ENCODE measurements around the gene MCTP1. TPM values are rescaled to one million over a fixed set of nuclear protein-coding genes. Genes with fewer than 3 reads are reported as not detected.
"Not testable (repeated sequence)": the region's sequence is repeated elsewhere in the genome, so short reads cannot be mapped to it uniquely, and the experiment has no call there.

MCTP1 gene
- total RNA-seq, 2 donors from 2014 or later = 6.6 to 11.2 TPM

GRCh38 chr5:95152131-95152530, 132.8 kb downstream of the MCTP1 start:
- Mint-ChIP-seq H3K27me3 (peaks cover 0 to 8% of the 10 kb centered on the region in 2 donors), H3K27ac (no peak overlapping the region), H3K36me3 (peaks cover 15% of the 10 kb centered on the region), H3K4me3 (no peak overlapping the region), H3K4me1 (ENCODE audit: low read depth in 2 of 2) (peaks cover 0 to 3% of the 10 kb centered on the region in 2 donors), H3K9me3 (peaks cover 8% of the 10 kb centered on the region)
- DNase-seq (ENCODE audit: low spot score) = no peak
- ATAC-seq = no peak

DNA sequence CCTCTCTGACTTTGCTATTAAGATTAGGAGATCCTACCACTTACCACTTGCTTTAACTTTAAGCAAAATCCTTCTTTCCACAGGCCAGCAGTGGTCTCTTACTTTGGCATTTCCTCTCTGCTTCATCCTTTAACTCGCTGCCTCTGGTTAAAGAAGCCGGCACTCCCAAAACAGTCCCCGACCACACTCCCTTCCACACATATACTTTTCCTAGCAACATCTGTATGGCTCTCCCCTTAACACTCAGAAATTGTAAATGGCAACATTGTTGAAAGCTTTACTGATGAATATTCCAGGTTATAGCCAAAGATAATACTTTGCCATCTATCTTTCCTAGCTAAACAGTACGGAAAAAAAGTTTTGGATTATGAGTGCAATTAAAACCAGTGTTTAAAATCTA, 133.2 kb downstream of the MCTP1 start:
- H3K4me1 Mint-ChIP-seq (ENCODE audit: low read depth in 2 of 2) = peaks cover 0 to 3% of the 10 kb centered on the region in 2 donors
- no peak overlapping the region for H3K27ac Mint-ChIP-seq
- DNase-seq (ENCODE audit: low spot score) = no peak
- H3K9me3 Mint-ChIP-seq = peaks cover 10% of the 10 kb centered on the region
- H3K36me3 Mint-ChIP-seq = peaks cover 15% of the 10 kb centered on the region
- ATAC-seq = no peak
- H3K4me3 Mint-ChIP-seq = no peak overlapping the region
- H3K27me3 Mint-ChIP-seq = peaks cover 0 to 8% of the 10 kb centered on the region in 2 donors

- H3K4me3 Mint-ChIP-seq = no peak overlapping the region
- peaks cover 15% of the 10 kb centered on the region for H3K36me3 Mint-ChIP-seq
- no peaks in the 10 kb centered on the region for H3K4me1 Mint-ChIP-seq (ENCODE audit: low read depth in 2 of 2)
- H3K27me3 Mint-ChIP-seq = peaks cover 0 to 8% of the 10 kb centered on the region in 2 donors
- DNase-seq (ENCODE audit: low spot score) = no peak
- H3K27ac Mint-ChIP-seq = no peak overlapping the region
- ATAC-seq = peak in 1 of 2 donors; percentile 43
- H3K9me3 Mint-ChIP-seq = peaks cover 12% of the 10 kb centered on the region
Measured at GRCh38 chr5:95149387-95149786, 135.5 kb downstream of the MCTP1 start.

DNA sequence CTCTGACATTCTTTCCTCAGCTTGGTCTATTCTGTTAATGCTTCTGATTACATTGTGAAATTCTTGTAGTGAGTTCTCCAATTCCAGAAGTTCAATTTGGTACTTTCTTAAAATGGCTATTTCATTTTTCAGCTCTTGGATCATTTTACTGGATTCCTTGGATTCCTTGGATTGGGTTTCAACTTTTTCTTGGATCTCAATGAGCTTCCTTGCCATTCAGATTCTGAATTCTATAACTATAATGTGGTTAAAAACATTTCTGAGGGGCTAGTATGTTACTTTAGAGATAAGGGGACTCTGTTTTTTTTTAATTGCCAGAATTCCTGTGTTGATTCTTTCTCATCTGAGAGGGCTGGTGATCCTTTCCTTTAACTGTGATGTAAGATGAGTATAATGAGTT, 136.4 kb downstream of the MCTP1 start:
- H3K4me1 Mint-ChIP-seq (ENCODE audit: low read depth in 2 of 2) = no peaks in the 10 kb centered on the region

GRCh38 chr5:95143858-95144257, 141.0 kb downstream of the MCTP1 start:
- not testable (repeated sequence) for DNase-seq (ENCODE audit: low spot score); H3K27me3 Mint-ChIP-seq; H3K27ac Mint-ChIP-seq; H3K4me3 Mint-ChIP-seq; ATAC-seq; H3K9me3 Mint-ChIP-seq; H3K4me1 Mint-ChIP-seq (ENCODE audit: low read depth in 2 of 2)
- peaks cover 15% of the 10 kb centered on the region for H3K36me3 Mint-ChIP-seq

More for the DNA sequence above, 136.4 kb downstream of the MCTP1 start:
- H3K27me3 Mint-ChIP-seq = peaks cover 0 to 8% of the 10 kb centered on the region in 2 donors
- peaks cover 15% of the 10 kb centered on the region for H3K36me3 Mint-ChIP-seq
- H3K9me3 Mint-ChIP-seq = peaks cover 12% of the 10 kb centered on the region
- no peak for DNase-seq (ENCODE audit: low spot score)
- ATAC-seq = no peak
- no peak overlapping the region for H3K27ac Mint-ChIP-seq
- H3K4me3 Mint-ChIP-seq = no peak overlapping the region

DNA sequence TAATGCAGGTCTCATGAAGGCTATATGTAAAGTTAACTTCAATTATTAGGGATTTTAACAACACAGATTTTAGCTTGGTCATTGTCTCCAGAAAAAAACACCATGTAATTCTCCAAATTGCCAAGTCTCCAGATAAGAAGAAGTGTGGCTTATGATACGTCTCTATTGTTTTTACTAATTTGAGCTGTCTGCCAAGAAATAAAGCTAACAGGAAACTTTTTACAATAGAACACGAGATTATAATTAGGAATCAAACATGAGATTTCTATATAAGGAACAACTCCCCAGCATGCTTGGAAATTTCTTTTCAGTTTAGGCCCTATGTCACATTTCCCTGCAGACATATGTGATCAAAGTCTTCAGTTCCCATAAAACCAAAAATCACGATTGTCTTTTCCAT, 142.7 kb downstream of the MCTP1 start:
- ATAC-seq (no peak), DNase-seq (ENCODE audit: low spot score) (no peak)
- Mint-ChIP-seq H3K27me3 (peaks cover 0 to 2% of the 10 kb centered on the region in 2 donors), H3K36me3 (no peaks in the 10 kb centered on the region), H3K27ac (no peak overlapping the region), H3K4me1 (ENCODE audit: low read depth in 2 of 2) (no peaks in the 10 kb centered on the region), H3K9me3 (peaks cover 6% of the 10 kb centered on the region), H3K4me3 (no peak overlapping the region)

DNA sequence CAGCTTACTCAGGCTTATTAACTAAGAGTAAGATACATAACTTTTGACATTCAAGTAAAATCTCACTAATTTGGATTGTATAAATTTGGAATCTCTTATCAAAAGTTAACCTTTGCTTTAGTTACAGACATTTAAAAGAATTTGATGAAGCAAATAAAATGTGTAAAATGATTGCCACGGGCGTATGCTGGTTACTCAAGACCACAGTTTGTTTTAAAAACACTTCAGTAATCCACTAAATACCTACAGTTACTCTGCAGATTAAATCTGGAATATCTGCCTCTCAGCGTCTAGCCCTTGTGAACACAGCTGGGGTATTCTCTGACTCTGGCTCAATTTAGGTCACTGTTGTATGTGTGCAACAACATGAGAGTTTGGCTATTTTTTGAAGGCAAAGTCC, 143.8 kb downstream of the MCTP1 start:
- Mint-ChIP-seq H3K4me1 (ENCODE audit: low read depth in 2 of 2) (no peaks in the 10 kb centered on the region), H3K9me3 (peaks cover 3% of the 10 kb centered on the region)

DNA sequence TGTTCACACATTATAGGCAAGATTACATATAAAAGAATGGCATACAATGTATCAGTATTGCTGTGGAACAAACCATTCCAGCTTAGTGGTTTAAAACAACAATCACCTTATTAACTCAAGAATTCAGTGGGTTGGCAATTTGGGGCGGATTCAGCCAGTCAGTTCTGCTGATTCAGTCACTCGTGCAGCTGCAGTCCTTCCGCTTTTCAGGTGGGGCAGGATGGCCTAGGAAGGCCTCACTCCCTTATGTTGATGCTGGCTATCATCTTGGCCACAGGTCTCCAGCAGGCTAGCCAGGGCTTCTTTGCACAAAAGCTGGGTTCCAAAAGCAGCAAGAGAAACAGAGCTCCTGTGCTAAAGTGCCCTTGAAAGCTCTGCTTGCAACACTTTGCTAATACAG, 150.6 kb downstream of the MCTP1 start:
- Mint-ChIP-seq H3K4me1 (ENCODE audit: low read depth in 2 of 2) (no peaks in the 10 kb centered on the region), H3K27me3 (peaks cover 0 to 7% of the 10 kb centered on the region in 2 donors), H3K9me3 (peaks cover 3% of the 10 kb centered on the region), H3K27ac (no peak overlapping the region), H3K4me3 (no peak overlapping the region), H3K36me3 (no peaks in the 10 kb centered on the region)
- no peak for ATAC-seq
- no peak for DNase-seq (ENCODE audit: low spot score)

More for the DNA sequence above, 143.8 kb downstream of the MCTP1 start:
- ATAC-seq = no peak
- no peak overlapping the region for H3K4me3 Mint-ChIP-seq
- H3K27me3 Mint-ChIP-seq = peaks cover 0 to 4% of the 10 kb centered on the region in 2 donors
- no peak overlapping the region for H3K27ac Mint-ChIP-seq
- no peaks in the 10 kb centered on the region for H3K36me3 Mint-ChIP-seq
- DNase-seq (ENCODE audit: low spot score) = no peak

- DNase-seq (ENCODE audit: low spot score) = no peak
- Mint-ChIP-seq H3K27me3 (peaks cover 5% of the 10 kb centered on the region in 2 donors), H3K4me3 (no peak overlapping the region), H3K27ac (no peak overlapping the region), H3K9me3 (no peaks in the 10 kb centered on the region), H3K36me3 (no peaks in the 10 kb centered on the region), H3K4me1 (ENCODE audit: low read depth in 2 of 2) (no peaks in the 10 kb centered on the region)
- no peak for ATAC-seq
Measured at GRCh38 chr5:95132096-95132495, 152.8 kb downstream of the MCTP1 start.

DNA sequence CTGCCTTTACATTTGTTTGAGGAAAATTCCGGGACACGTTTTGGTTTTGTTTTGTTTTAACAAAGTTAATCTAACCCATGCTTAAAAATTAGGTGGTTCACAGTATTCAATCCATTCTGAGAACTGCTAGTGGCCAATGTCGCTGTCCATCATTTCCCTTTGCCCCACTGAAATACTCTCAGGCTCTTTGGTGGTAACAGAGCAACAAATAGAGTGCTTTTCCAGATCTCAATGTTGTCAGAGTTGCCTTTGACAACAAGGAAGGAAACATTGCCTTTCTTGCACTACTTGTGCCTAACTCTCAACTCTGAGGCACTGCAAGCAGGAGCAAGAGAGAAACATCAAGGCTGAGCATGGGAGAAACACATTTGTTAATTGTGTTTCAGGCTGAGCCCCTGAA, 154.0 kb downstream of the MCTP1 start:
- no peaks in the 10 kb centered on the region for H3K4me1 Mint-ChIP-seq (ENCODE audit: low read depth in 2 of 2)
- no peak overlapping the region for H3K4me3 Mint-ChIP-seq
- DNase-seq (ENCODE audit: low spot score) (no peak), ATAC-seq (no peak)
- no peaks in the 10 kb centered on the region for H3K9me3 Mint-ChIP-seq
- peaks cover 2 to 7% of the 10 kb centered on the region in 2 donors for H3K27me3 Mint-ChIP-seq
- no peak overlapping the region for H3K27ac Mint-ChIP-seq
- H3K36me3 Mint-ChIP-seq = no peaks in the 10 kb centered on the region

GRCh38 chr5:95124731-95125130, 160.2 kb downstream of the MCTP1 start:
- Mint-ChIP-seq H3K4me3 (no peak overlapping the region), H3K9me3 (peaks cover 3% of the 10 kb centered on the region), H3K27ac (no peak overlapping the region), H3K27me3 (peaks cover 3 to 12% of the 10 kb centered on the region in 2 donors), H3K4me1 (ENCODE audit: low read depth in 2 of 2) (no peaks in the 10 kb centered on the region), H3K36me3 (no peaks in the 10 kb centered on the region)
- DNase-seq (ENCODE audit: low spot score) (no peak), ATAC-seq (no peak)

DNA sequence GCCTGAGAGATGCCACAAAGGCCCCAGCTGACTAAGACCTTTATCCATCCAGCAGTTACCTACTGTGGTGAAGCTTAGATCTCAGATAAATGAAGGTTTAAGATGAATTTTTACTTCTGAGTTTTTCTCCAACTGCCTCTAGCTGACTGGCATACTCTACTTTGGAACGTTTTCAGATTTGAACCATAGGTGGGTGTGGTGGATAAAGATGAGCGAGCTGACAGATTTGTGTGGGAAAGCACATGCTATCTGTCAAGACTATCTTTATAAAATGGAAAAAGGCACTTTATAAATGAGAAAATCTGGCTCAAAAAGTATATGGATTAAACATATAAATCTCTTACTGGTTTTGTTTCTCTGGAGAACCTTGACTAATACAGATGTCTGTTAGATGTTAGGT, 160.8 kb downstream of the MCTP1 start:
- Mint-ChIP-seq H3K27me3 (peaks cover 3 to 17% of the 10 kb centered on the region in 2 donors), H3K36me3 (no peaks in the 10 kb centered on the region), H3K27ac (no peak overlapping the region), H3K4me3 (no peak overlapping the region), H3K9me3 (peaks cover 3% of the 10 kb centered on the region), H3K4me1 (ENCODE audit: low read depth in 2 of 2) (no peaks in the 10 kb centered on the region)
- ATAC-seq (no peak), DNase-seq (ENCODE audit: low spot score) (no peak)

- Mint-ChIP-seq H3K36me3 (no peaks in the 10 kb centered on the region), H3K27ac (no peak overlapping the region), H3K4me3 (no peak overlapping the region), H3K4me1 (ENCODE audit: low read depth in 2 of 2) (no peaks in the 10 kb centered on the region), H3K9me3 (peaks cover 3% of the 10 kb centered on the region), H3K27me3 (peaks cover 3 to 14% of the 10 kb centered on the region in 2 donors)
- ATAC-seq (no peak), DNase-seq (ENCODE audit: low spot score) (no peak)
Measured at GRCh38 chr5:95114902-95115301, 170.0 kb downstream of the MCTP1 start.

DNA sequence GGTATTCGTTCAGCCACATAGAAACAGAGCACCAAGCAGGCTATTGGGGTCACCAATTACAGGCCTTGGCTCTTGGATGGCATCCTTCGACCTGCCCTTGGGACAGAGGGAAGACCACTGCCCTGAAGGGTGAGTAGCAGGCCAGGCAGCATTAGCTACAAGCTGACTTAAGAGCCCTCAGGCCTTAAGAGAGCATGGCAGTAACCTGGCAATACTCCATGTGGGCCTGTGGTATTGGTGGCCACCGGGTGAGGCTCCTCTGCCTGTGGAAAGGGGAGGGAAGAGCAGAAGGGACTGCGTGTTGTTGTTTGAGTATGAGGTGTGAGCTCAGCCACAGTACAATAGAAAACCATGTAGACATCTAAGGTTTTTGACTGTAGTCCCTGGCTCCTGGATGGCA, 170.6 kb downstream of the MCTP1 start:
- no peak overlapping the region for H3K4me3 Mint-ChIP-seq
- no peak overlapping the region for H3K27ac Mint-ChIP-seq
- H3K27me3 Mint-ChIP-seq = peaks cover 3 to 11% of the 10 kb centered on the region in 2 donors
- DNase-seq (ENCODE audit: low spot score) (no peak), ATAC-seq (peak in 1 of 2 donors; percentile 20)
- H3K9me3 Mint-ChIP-seq = peaks cover 3% of the 10 kb centered on the region
- no peaks in the 10 kb centered on the region for H3K4me1 Mint-ChIP-seq (ENCODE audit: low read depth in 2 of 2)
- no peaks in the 10 kb centered on the region for H3K36me3 Mint-ChIP-seq

DNA sequence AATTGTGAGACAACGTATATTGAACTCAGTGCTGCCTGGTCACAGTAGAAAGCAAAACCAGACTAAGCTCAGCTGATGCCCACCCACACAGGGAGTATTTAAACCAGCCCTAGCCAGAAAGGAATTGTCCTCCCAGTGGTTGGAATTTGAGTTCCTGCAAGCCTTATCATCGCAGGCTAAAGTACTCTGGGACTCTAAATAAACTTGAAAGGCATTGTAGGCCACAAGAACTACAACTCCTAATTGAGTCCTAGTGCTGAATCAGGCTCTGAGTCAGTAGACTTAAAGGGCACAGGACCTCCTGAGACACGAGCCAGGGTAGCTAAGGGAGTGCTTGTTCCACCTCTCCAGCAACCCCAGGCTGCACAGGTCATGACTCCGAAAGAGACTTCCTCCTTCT, 171.4 kb downstream of the MCTP1 start:
- no peak overlapping the region for H3K27ac Mint-ChIP-seq
- H3K27me3 Mint-ChIP-seq = peaks cover 3 to 6% of the 10 kb centered on the region in 2 donors
- H3K36me3 Mint-ChIP-seq = no peaks in the 10 kb centered on the region

More for the DNA sequence above, 171.4 kb downstream of the MCTP1 start:
- H3K9me3 Mint-ChIP-seq = peaks cover 1% of the 10 kb centered on the region
- ATAC-seq = no peak
- H3K4me1 Mint-ChIP-seq (ENCODE audit: low read depth in 2 of 2) = no peaks in the 10 kb centered on the region
- no peak overlapping the region for H3K4me3 Mint-ChIP-seq
- DNase-seq (ENCODE audit: low spot score) = no peak
